Esophagus muscularis mucosa (tissue), 4 donors: ENCODE data around the gene THUMPD2. TPM values are rescaled to one million over a fixed set of nuclear protein-coding genes. Genes with fewer than 3 reads are reported as not detected.

ENCODE experiments used
- DNase-seq: peaks from one replicate; pipeline ENCODE4 v3.0.0-alpha.2; 2017; ENCODE audit errors: extremely low spot score
- H3K27ac ChIP-seq, 4 donors: fragments of 200-600 bp; sonication (generic); replicated peaks in 1 of 4; 1 replicate in 3 of 4; 2 replicates in 1 of 4; pipeline ENCODE4 v1.5.1; 2016 to 2019; ENCODE audit warnings: mild to moderate bottlenecking in 1 of 4
- H3K27me3 ChIP-seq, 4 donors: fragments of 200-600 bp; sonication (generic); one replicate each; pipeline versions ENCODE4 v1.5.1 to v1.6.0; 2016 to 2019
- H3K36me3 ChIP-seq, 4 donors: fragments of 200-600 bp; sonication (generic); one replicate each; pipeline ENCODE4 v1.5.1; 2016 to 2019
- H3K4me1 ChIP-seq, 4 donors: fragments of 200-600 bp; sonication (generic); one replicate each; pipeline ENCODE4 v1.5.1; 2016 to 2019
- H3K4me3 ChIP-seq, 4 donors: fragments of 200-600 bp; sonication (generic); 1 replicate in 2 of 4; 2 replicates in 2 of 4; pipeline ENCODE4 v1.5.1; 2016 to 2019; ENCODE audit warnings: mild to moderate bottlenecking in 4 of 4, moderate library complexity in 1 of 4
- H3K9me3 ChIP-seq, 4 donors: fragments of 200-600 bp; sonication (generic); 1 replicate in 3 of 4; 2 replicates in 1 of 4; pipeline ENCODE4 v1.5.1; 2016 to 2019
- EP300 ChIP-seq: sonication (generic); formaldehyde crosslinking; IDR thresholded peaks from one replicate; pipeline ENCODE4 v1.6.1; 2017; ENCODE audit warnings: antibody characterized with exemption
- POLR2A ChIP-seq: fragments of 450-650 bp; IDR thresholded peaks from one replicate; pipeline ENCODE4 v1.6.1; 2017; ENCODE audit warnings: antibody characterized with exemption, moderate library complexity, mild to moderate bottlenecking, low read depth
- POLR2AphosphoS5 ChIP-seq, 2 donors: sonication (generic); formaldehyde crosslinking; IDR thresholded peaks; one replicate each; pipeline ENCODE4 v1.6.1; 2017; ENCODE audit warnings: antibody characterized with exemption in 2 of 2
- WGBS: methylation state at CpG from one replicate; pipeline ENCODE4 v1.1.5; 2018; 5-methylcytosine and 5-hydroxymethylcytosine counted together
- intact Hi-C: fragments of 100-400 bp; cut with DNase I; formaldehyde crosslinking; loops from one replicate; pipeline ENCODE4 v1.15.1; 2023
- total RNA-seq, 4 donors: library from RNA; depleted of rRNA; stranded (reverse); fragments of >200 nt; gene quantifications; one replicate each; pipeline versions ENCODE4 v1.1.0 to v1.2.1, GENCODE V29; 2016
- TF ChIP-seq, protein P1 (sequence below), 3 experiments: fragments of 200-600 bp in 2 of 3; fragments of 450-650 bp in 1 of 3; sonication (generic) in 2 of 3; IDR thresholded peaks; one replicate each; pipeline ENCODE4 v1.5.1; 2017 to 2019; ENCODE audit warnings: antibody characterized with exemption in 3 of 3, mild to moderate bottlenecking in 2 of 3, moderate library complexity in 1 of 3

The THUMPD2 gene
- total RNA-seq, 4 donors from 2014 or later = 5.4 to 10.9 (median 9.7) TPM

- 89% methylated on average over 6 of the region's 6 CpGs for WGBS
- peak overlapping the region in 3 of 4 donors; percentile 79 to 95 (median 93) for H3K4me3 ChIP-seq
- no peaks in the 10 kb centered on the region for H3K27me3 ChIP-seq
- no peaks in the 10 kb centered on the region for H3K9me3 ChIP-seq
- H3K36me3 ChIP-seq = no peaks in the 10 kb centered on the region
- peak overlapping the region; percentile 82 to 88 (median 86) for H3K27ac ChIP-seq
- peaks cover 12 to 47% (median 39%) of the 10 kb centered on the region in 4 donors for H3K4me1 ChIP-seq
- no peak for DNase-seq
- intact Hi-C loops = no loop called here
- TF ChIP-seq POLR2A = no peak
- no peak for TF ChIP-seq POLR2AphosphoS5 (IDR thresholded peaks at IDR 0.05)
- TF ChIP-seq, protein P1, sequence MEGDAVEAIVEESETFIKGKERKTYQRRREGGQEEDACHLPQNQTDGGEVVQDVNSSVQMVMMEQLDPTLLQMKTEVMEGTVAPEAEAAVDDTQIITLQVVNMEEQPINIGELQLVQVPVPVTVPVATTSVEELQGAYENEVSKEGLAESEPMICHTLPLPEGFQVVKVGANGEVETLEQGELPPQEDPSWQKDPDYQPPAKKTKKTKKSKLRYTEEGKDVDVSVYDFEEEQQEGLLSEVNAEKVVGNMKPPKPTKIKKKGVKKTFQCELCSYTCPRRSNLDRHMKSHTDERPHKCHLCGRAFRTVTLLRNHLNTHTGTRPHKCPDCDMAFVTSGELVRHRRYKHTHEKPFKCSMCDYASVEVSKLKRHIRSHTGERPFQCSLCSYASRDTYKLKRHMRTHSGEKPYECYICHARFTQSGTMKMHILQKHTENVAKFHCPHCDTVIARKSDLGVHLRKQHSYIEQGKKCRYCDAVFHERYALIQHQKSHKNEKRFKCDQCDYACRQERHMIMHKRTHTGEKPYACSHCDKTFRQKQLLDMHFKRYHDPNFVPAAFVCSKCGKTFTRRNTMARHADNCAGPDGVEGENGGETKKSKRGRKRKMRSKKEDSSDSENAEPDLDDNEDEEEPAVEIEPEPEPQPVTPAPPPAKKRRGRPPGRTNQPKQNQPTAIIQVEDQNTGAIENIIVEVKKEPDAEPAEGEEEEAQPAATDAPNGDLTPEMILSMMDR (IDR thresholded peaks at IDR 0.05) = no peak
- TF ChIP-seq EP300 = no peak
Observed at GRCh38 chr2:39779927-39780326, 869 bp upstream of the THUMPD2 start.

DNA sequence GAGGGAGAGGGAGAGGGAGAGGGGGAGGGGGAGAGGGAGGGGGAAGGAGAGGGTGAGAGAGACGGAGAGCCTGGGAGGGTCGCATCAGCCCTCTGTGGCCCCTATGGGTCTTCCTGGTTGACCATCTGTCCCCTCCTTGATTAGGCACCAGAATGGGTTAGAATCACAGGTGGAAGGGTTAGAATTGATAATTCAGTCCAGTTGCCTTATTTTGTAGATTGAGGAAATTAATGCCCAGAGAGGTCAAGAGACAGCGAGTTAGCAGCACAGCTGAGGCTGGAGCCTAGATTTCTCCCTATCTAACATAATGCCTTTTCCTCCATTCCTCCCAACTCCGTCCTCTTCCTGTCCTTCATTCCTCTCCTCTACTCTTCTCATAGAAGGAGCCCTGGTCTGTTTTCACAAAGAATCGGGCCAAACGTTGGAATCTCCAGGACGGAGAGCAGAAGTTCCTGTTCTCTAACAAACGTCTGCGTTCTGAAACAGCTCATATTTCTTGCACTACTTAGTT lies 338 bp upstream of the THUMPD2 start:
- Histone ChIP-seq H3K27ac (peak overlapping the region; percentile 82 to 88 (median 86)), H3K4me1 (peaks cover 12 to 53% (median 44%) of the 10 kb centered on the region in 4 donors), H3K4me3 (peak overlapping the region; percentile 68 to 95 (median 86)), H3K9me3 (no peaks in the 10 kb centered on the region), H3K36me3 (no peaks in the 10 kb centered on the region), H3K27me3 (no peaks in the 10 kb centered on the region)
- TF ChIP-seq POLR2AphosphoS5 (IDR thresholded peaks at IDR 0.05) (no peak), EP300 (no peak), POLR2A (no peak)
- TF ChIP-seq, protein P1 (IDR thresholded peaks at IDR 0.05) = no peak
- no peak for DNase-seq
- 21% methylated on average over 9 of the region's 9 CpGs for WGBS
- intact Hi-C loops = no loop called here

DNA sequence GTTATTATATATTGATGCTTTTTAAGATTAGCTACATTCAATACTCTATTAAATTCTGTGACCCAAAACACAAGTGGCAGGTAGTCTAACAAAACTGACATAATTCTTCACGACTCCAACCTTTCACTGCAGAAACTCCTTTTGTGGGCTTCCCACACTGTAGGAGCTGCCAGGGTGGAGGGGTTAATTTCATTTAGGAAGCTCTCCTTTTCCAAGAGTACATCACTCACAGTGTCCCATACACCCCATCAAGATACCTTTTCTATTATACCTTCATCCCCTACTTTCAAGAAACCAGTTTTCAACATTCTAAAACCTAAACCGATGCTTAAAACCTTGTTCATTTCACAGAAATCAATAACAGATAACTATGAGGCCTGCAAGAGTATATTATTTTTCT lies 825 bp downstream of the THUMPD2 start:
- intact Hi-C loops = no loop called here
- Histone ChIP-seq H3K4me3 (peak overlapping the region; percentile 68 to 95 (median 86)), H3K36me3 (no peaks in the 10 kb centered on the region), H3K9me3 (no peaks in the 10 kb centered on the region), H3K4me1 (peaks cover 12 to 61% (median 54%) of the 10 kb centered on the region in 4 donors), H3K27me3 (no peaks in the 10 kb centered on the region), H3K27ac (peak overlapping the region; percentile 82 to 88 (median 86))
- TF ChIP-seq POLR2AphosphoS5 (IDR thresholded peaks at IDR 0.05) = no peak
- no peak for TF ChIP-seq POLR2A
- TF ChIP-seq EP300 = no peak
- TF ChIP-seq, protein P1 (IDR thresholded peaks at IDR 0.05) = no peak
- WGBS = 8% methylated on average over 2 of the region's 2 CpGs
- no peak for DNase-seq

DNA sequence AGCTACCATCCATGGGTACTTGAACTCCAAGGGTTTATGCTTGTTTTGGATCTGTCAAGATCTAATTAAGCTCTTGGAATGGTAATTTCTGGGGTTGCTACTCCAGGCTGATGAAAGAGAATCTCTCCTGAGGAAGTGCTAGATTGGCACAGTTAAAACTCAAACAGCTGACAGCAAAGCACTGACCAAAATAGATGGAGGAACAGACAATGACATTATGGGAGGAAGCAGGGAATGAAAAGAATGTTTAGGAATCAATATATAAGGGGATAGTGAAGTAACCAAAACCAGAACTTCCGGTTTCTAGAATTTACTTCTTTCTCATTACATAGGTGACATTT lies 6.3 kb downstream of the THUMPD2 start:
- Histone ChIP-seq H3K4me3 (no peak overlapping the region), H3K27me3 (no peaks in the 10 kb centered on the region), H3K4me1 (peaks cover 16 to 52% (median 48%) of the 10 kb centered on the region in 4 donors), H3K36me3 (peaks cover 0 to 21% (median 7%) of the 10 kb centered on the region in 4 donors), H3K27ac (no peak overlapping the region), H3K9me3 (no peaks in the 10 kb centered on the region)
- TF ChIP-seq, protein P1 (IDR thresholded peaks at IDR 0.05) = no peak
- TF ChIP-seq POLR2AphosphoS5 (IDR thresholded peaks at IDR 0.05) = no peak
- TF ChIP-seq POLR2A = no peak
- TF ChIP-seq EP300 = no peak
- no peak for DNase-seq
- 81% methylated on average over 1 of the region's 1 CpG for WGBS
- intact Hi-C loops = no loop called here
